NCI-H1930 (cell line): ENCODE measurements around the gene EP300.
"Not testable (repeated sequence)": the region's sequence is repeated elsewhere in the genome, so short reads cannot be mapped to it uniquely, and the experiment has no call there.

ENCODE experiments used
- DNase-seq, 2 experiments: peaks; one replicate each; lab custom pipeline; 2025; lab: John Stamatoyannopoulos, UW

The EP300 gene

GRCh38 chr22:41152902-41153301 is 60.5 kb downstream of the EP300 start:
- no peak for DNase-seq

DNA sequence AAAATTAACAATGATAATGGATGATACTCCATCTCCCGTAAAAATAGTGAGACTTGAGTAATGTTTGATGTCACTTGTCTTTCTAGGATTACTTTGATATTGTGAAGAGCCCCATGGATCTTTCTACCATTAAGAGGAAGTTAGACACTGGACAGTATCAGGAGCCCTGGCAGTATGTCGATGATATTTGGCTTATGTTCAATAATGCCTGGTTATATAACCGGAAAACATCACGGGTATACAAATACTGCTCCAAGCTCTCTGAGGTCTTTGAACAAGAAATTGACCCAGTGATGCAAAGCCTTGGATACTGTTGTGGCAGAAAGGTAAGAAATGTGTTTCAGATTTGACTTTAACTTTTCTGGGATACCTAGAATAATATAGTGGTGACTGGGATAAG is 64.7 kb downstream of the EP300 start:
- no peak for DNase-seq

- DNase-seq = no peak
Measured at GRCh38 chr22:41169157-41169556, 76.8 kb downstream of the EP300 start.

- DNase-seq = no peak
Measured at GRCh38 chr22:41171996-41172395, 79.6 kb downstream of the EP300 start.

DNA sequence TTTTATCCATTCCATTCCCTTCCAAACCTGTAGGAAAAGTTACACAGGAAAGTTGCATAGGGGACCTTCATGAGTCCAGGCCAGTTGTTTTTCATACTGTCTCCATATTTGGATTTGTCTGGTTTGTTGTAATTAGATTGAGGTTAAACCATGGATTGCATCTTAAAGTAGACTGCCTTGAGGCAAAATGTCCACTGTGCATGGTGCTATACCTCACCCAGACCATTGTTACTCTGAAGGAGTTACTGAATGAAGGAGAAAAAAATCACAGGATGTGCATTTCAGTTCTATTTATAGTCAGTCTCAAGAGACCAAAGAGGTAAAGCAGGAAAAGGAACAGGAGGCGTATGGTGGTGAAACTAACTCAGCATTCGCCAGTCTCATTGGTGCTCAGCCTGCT is 83.2 kb downstream of the EP300 start:
- DNase-seq = no peak

GRCh38 chr22:41177040-41177621 is 84.7 kb downstream of the EP300 start:
- no peak for DNase-seq

GRCh38 chr22:41177622-41178424 is 85.4 kb downstream of the EP300 start:
- no peak for DNase-seq

GRCh38 chr22:41178425-41178975 is 86.1 kb downstream of the EP300 start:
- DNase-seq = no peak

DNA sequence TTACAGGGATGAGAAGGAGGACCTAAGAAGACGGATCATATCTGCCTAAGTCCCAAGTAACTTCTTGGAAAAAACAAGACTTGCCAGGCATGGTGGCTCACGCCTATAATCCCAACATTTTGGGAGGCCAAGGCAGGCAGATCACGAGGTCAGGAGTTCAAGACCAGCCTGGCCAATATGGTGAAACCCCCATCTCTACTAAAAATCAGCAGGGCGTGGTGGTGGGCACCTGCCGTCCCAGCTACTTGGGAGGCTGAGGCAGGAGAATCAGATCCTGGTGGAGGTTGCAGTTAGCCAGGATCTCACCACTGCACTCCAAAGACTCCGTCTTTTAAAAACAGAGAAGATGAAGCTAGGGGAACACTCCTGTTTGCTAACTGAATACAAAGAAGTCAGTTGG is 88.0 kb downstream of the EP300 start:
- DNase-seq = not testable (repeated sequence)

DNA sequence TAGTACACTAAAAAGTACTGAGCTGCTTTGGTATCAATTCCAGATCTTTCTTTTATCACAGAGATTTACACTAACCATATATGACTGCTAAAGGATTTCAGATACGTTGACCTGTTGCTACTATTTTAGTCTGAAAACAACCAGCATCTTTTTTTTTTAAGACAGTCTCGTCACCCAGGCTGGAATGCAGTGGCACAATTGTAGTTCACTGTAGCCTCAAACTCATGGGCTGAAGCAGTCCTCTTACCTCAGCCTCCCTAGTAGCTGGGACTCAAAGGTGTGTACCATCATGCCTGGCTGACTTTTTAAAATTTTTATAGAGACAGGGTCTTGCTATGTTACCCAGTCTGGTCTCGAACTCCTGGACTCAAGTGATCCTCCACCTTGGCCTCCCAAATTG is 88.5 kb downstream of the EP300 start:
- no peak for DNase-seq

DNA sequence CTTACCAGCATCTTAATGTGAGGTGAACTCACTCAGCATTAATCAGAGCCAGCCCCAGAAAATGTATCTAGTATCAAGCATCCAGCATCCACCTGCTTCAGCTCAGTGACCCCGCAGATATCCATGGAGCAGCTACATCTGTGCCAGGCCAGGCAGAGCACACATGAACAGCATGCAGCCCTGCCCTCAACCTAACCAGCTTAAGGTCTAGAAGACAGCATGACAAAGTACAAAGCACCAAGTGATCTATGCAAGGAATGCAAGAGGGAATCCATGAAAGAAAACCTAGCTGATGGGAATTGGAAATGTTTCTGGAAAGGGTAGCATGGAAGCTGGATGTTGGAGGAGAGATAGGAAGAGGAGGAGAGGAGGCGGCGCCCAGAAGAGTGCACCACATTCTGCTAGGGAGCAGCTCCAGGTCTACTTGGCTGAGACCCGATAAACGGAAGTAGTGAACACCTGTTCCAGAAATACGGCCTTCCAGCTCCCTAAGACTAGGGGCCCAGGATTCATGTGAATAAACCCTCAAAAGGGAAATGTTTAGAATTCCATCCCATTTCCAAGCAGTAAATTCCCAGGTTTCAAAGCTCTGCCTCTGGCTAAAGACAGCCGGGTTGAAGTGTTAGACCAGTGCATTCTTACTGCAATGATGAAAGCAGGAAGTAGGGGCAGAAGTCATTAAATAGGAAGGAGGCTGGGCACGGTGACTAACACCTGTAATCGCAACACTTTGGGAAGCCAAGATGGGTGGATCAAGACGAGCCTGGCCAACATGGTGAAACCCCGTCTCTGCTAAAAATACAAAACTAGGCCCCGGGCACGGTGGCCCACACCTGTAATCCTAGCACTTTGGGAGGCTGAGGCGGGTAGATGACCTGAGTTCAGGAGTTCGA is 89.2 kb downstream of the EP300 start:
- no peak for DNase-seq

- DNase-seq = no peak
Measured at GRCh38 chr22:41184679-41185078, 92.3 kb downstream of the EP300 start.

DNA sequence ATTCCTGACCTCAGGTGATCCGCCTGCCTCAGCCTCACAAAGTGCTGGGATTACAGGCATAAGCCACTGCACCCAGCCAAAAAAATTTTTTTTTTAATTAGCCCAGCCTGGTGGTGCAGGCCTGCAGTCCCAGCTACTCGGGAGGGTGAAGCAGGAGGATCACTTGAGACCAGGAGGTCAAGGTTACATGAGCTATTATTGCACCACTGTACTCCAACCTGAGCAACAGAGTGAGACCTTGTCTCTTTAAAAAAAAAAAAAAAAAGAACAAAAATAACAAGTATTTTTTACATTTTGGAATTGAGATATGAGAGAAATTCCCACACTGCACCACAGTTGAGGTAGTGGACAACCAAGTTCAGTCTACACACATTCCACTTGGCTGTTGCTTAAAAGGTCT is 99.1 kb downstream of the EP300 start:
- DNase-seq = no peak

GRCh38 chr22:41193829-41194228 is 101.4 kb downstream of the EP300 start:
- DNase-seq = no peak

- peak; percentile 79 to 85 for DNase-seq
Measured at GRCh38 chr22:41197038-41197972, 104.9 kb downstream of the EP300 start.

GRCh38 chr22:41198027-41198580 is 105.7 kb downstream of the EP300 start:
- peak; percentile 19 to 26 for DNase-seq

DNA sequence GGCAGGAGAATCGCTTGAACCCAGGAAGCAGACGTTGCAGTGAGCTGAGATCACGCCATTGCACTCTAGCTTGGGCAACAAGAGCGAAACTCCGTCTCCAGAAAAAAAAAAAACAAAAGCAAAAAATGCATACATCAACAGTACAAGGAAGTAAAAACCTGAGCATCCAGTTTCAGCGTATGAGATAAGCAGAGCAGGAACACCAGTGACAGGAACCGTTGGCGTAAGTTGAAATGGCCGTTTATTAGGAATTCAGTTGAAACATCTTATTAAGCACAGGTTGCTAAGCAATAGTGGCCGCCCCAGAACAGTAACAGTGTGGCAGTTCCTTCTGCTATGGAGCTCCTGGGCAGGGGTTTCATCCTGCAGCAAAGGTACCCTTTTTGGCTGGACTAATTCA is 108.7 kb downstream of the EP300 start:
- no peak for DNase-seq

DNA sequence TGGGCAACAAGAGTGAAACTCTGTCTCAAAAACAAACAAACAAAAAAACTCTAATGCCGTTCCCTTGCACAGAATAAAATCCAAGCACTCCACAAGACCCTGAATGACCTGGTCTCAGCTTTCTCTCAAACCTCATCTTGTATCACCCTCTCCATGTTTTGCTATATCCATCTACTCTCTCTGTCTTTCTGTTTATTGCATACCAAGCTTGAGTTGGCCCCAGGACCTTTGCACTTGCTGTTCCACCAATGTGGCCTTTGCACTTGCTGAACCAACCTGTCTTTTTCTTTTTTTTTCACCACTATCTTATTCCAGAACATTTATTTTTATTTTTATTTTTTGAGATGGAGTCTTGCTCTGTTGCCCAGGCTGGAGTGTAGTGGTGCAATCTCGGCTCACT is 110.7 kb downstream of the EP300 start:
- DNase-seq = no peak

DNA sequence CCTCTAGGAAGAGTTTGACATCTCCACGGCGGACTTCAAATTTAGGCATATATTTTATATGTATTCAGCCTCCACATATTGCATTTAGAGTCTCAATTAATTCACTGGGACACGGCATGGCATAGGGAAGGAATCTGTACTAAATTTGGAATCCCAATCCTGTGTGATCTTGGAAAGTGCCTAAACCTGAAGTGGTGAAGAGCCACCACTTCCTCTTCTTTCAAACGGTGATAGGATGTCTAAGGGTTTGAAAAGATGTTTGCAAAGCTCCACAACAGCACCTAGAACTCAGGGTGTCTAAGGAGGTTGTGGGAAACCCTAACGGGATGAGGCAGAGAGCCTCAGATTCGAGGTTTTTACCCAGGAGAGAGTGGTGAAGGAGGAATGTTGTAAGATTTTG is 111.7 kb downstream of the EP300 start:
- no peak for DNase-seq

DNA sequence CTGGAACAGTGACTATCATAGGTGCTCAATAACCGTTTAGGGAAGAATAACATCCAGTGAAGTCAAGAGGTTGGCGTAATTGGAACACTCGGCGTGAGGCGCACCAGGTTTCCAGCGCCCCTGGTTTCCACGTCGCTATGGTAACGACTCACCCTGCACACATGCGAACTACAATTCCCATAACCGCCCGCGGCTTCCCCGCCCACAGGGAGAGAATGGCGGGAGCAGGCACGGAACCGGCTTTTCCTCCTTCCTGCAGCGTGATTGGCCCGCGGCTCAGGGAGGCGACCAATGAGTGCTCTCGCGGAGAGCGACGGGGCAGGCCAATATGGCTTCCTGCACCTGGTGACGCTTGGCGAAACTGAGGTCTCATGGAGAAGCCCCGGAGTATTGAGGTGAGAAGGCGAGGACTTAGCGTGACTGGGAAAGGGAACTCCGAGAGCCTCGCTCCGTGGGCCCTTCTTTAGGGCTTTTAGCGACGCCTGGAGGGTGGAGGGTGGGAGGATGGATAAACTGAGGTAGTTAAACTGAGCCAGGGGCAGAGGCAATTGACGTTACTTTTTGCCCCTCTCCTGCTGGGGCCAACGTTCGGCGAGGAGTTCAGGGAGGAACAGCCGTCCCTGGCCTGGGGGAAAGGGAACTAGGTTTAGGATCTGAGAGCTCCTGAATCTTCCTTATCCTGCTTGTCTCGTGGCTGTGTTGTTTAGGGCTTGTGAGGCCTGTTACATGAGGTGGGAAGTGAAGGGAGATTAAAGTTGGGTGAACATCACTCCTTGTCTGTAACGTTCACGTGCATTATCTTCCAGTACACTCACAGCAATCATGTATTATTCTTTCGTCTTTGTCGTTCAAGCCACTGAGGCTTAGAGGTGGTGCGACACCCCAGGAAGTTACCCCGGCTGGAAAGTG is 112.9 kb downstream of the EP300 start, which contains the start of gene L3MBTL2:
L3MBTL2 (plus strand) TSS at position 321 of the 909 bp plus-strand sequence; CDS start at position 372, 51 bp downstream.
- peak; percentile 96 to 98 for DNase-seq
